PFSK-1 (cell line): ENCODE measurements around the gene STEAP2.

Source experiments
- POLR2AphosphoS5 ChIP-seq: IDR thresholded peaks from 2 replicates; pipeline ENCODE4 v1.6.1; 2012; ENCODE audit warnings: low read depth, mild to moderate bottlenecking, control low read depth, low read length, moderate library complexity
- TAF1 ChIP-seq: IDR thresholded peaks from 2 replicates; pipeline ENCODE4 v1.6.1; 2012; ENCODE audit warnings: low read length, control low read depth, borderline replicate concordance; ENCODE audit not compliant: insufficient read depth

DNA sequence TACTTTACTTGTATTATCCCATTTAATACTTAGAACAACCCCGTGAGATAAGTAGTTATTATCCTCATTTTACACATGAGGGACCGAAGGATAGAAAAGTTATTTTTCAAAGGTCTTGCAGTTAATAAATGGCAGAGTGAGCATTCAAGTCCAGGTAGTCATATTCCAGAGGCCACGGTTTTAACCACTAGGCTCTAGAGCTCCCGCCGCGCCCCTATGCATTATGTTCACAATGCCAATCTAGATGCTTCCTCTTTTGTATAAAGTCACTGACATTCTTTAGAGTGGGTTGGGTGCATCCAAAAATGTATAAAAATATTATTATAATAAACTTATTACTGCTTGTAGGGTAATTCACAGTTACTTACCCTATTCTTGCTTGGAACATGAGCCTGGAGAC is 22.0 kb downstream of the STEAP2 start:
- TF ChIP-seq TAF1 (no peak), POLR2AphosphoS5 (no peak)
